HepG2 (cell line): ENCODE results near the gene ZNRD2. TPM values are rescaled to one million over a fixed set of nuclear protein-coding genes. Genes with fewer than 3 reads are reported as not detected.

Source experiments
- CBFB ChIP-seq: sonication (generic); formaldehyde crosslinking; IDR thresholded peaks from 2 replicates; pipeline ENCODE4 v1.4.0; 2020; ENCODE audit warnings: missing genetic modification reagents
- EP300 ChIP-seq, 3 experiments: sonication (generic) in 1 of 3; formaldehyde crosslinking in 1 of 3; IDR thresholded peaks; 2 replicates each; pipeline versions ENCODE4 v1.5.1 to v1.6.1; 2011 to 2020; ENCODE audit warnings: low read depth in 2 of 3, low read length in 2 of 3, borderline replicate concordance in 1 of 3, improper control_type of control experiment in 1 of 3, mild to moderate bottlenecking in 1 of 3, missing genetic modification reagents in 1 of 3, moderate library complexity in 1 of 3
- FOSL1 ChIP-seq: sonication (generic); formaldehyde crosslinking; IDR thresholded peaks from 2 replicates; pipeline ENCODE4 v1.9.0; 2021; ENCODE audit warnings: missing genetic modification reagents, borderline replicate concordance
- GABPB1 ChIP-seq: IDR thresholded peaks from 2 replicates; pipeline ENCODE4 v1.6.1; 2016; ENCODE audit warnings: mild to moderate bottlenecking, missing genetic modification reagents, moderate library complexity, missing compliant biosample characterization
- HDAC2 ChIP-seq: sonication (generic); formaldehyde crosslinking; IDR thresholded peaks from 2 replicates; pipeline ENCODE4 v1.4.0; 2020; ENCODE audit warnings: missing genetic modification reagents
- JUN ChIP-seq: sonication (generic); formaldehyde crosslinking; IDR thresholded peaks from 2 replicates; pipeline ENCODE4 v1.4.0; 2020; ENCODE audit warnings: mild to moderate bottlenecking, missing genetic modification reagents
- MED1 ChIP-seq: sonication (generic); formaldehyde crosslinking; IDR thresholded peaks from 2 replicates; pipeline ENCODE4 v1.4.0; 2020; ENCODE audit warnings: missing genetic modification reagents
- NONO ChIP-seq, 2 experiments: fragments of 450-650 bp in 1 of 2; sonication (generic) in 1 of 2; formaldehyde crosslinking in 1 of 2; IDR thresholded peaks in 1 of 2; conservative IDR thresholded peaks in 1 of 2; 2 replicates each; pipeline versions ENCODE4 v1.6.1 to v1.8.0; 2017 to 2022; ENCODE audit warnings: mild to moderate bottlenecking in 1 of 2, missing genetic modification reagents in 1 of 2, moderate library complexity in 1 of 2
- SAP130 ChIP-seq: IDR thresholded peaks from 2 replicates; pipeline ENCODE4 v1.6.1; 2016; ENCODE audit warnings: low read depth
- SKI ChIP-seq: fragments of 450-650 bp; IDR thresholded peaks from one replicate; pipeline ENCODE4 v1.6.1; 2018; ENCODE audit warnings: mild to moderate bottlenecking; ENCODE audit not compliant: partially characterized antibody
- TEAD3 ChIP-seq: optimal IDR thresholded peaks from 2 replicates; pipeline ENCODE3; 2016; ENCODE audit warnings: borderline replicate concordance
- YEATS2 ChIP-seq: sonication (generic); formaldehyde crosslinking; IDR thresholded peaks from 2 replicates; pipeline ENCODE4 v1.4.0; 2020; ENCODE audit warnings: missing genetic modification reagents, borderline replicate concordance
- ZBTB49 ChIP-seq: sonication (generic); formaldehyde crosslinking; IDR thresholded peaks from 2 replicates; pipeline ENCODE4 v1.4.0; 2020; ENCODE audit warnings: missing genetic modification reagents, borderline replicate concordance
- ZNF30 ChIP-seq: sonication (generic); formaldehyde crosslinking; IDR thresholded peaks from 2 replicates; pipeline ENCODE4 v1.5.0; 2020; ENCODE audit warnings: mild to moderate bottlenecking, missing genetic modification reagents
- ZNF350 ChIP-seq: sonication (generic); formaldehyde crosslinking; IDR thresholded peaks from 2 replicates; pipeline ENCODE4 v1.4.0; 2020; ENCODE audit warnings: mild to moderate bottlenecking, low read depth, missing genetic modification reagents, borderline replicate concordance
- ZNF512 ChIP-seq: sonication (generic); formaldehyde crosslinking; IDR thresholded peaks from 2 replicates; pipeline ENCODE4 v1.4.0; 2020; ENCODE audit warnings: mild to moderate bottlenecking, missing genetic modification reagents
- ZNF768 ChIP-seq: sonication (generic); formaldehyde crosslinking; IDR thresholded peaks from 2 replicates; pipeline ENCODE4 v1.4.0; 2020; ENCODE audit warnings: missing genetic modification reagents
- ZNF891 ChIP-seq: sonication (generic); formaldehyde crosslinking; IDR thresholded peaks from 2 replicates; pipeline ENCODE4 v1.5.0; 2020; ENCODE audit warnings: mild to moderate bottlenecking, missing genetic modification reagents
- polyA plus RNA-seq, 8 experiments: library from polyadenylated mRNA; depleted of rRNA in 3 of 8; stranded (reverse) in 7 of 8; unstranded in 1 of 8; fragments of >200 nt; fragmentation: Illumina TruSeq in 4 of 8; extraction: Trizol in 4 of 8; gene quantifications; 2 replicates each; pipeline versions ENCODE4 v1.2.1 to v1.2.3, GENCODE V29; 2011 to 2016; ENCODE audit warnings: low read depth in 4 of 8, missing spikeins in 1 of 8, mixed read lengths in 1 of 8; ENCODE audit not compliant: insufficient read depth in 1 of 8
- total RNA-seq, 5 experiments: library from RNA; depleted of rRNA; stranded (reverse); fragments of >200 nt; fragmentation: Illumina TruSeq; extraction: Trizol; gene quantifications; 2 replicates each; pipeline ENCODE4 v1.2.3, GENCODE V29; 2016; ENCODE audit warnings: low read depth in 1 of 5
- TF ChIP-seq, protein P1 (sequence below): conservative IDR thresholded peaks from 2 replicates; pipeline ENCODE4 v1.6.1; 2018; ENCODE audit warnings: missing genetic modification reagents
- TF ChIP-seq, protein P2 (sequence below): IDR thresholded peaks from 2 replicates; pipeline ENCODE4 v1.6.1; 2018; ENCODE audit warnings: missing genetic modification reagents
- TF ChIP-seq, protein P3 (sequence below): sonication (generic); formaldehyde crosslinking; IDR thresholded peaks from 2 replicates; pipeline ENCODE4 v1.9.0; 2022; ENCODE audit warnings: low read depth, missing genetic modification reagents

Gene ZNRD2
- total and polyA plus RNA-seq, 2 of the 13 experiments (the other 11 are each of a cell fraction or from before 2014, with no cell fraction given) = 29.2 to 34.0 TPM

- TF ChIP-seq, protein P1, sequence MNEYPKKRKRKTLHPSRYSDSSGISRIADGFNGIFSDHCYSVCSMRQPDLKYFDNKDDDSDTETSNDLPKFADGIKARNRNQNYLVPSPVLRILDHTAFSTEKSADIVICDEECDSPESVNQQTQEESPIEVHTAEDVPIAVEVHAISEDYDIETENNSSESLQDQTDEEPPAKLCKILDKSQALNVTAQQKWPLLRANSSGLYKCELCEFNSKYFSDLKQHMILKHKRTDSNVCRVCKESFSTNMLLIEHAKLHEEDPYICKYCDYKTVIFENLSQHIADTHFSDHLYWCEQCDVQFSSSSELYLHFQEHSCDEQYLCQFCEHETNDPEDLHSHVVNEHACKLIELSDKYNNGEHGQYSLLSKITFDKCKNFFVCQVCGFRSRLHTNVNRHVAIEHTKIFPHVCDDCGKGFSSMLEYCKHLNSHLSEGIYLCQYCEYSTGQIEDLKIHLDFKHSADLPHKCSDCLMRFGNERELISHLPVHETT (CRISPR knock-in tag) = 0 out of 2 replicates have a peak, but pooled peaks have one; percentile 17
- TF ChIP-seq YEATS2 (CRISPR knock-in tag) = peak; percentile 52; the same call in 1 of the 2 replicates
- TF ChIP-seq ZNF350 (CRISPR knock-in tag) = no peak
- peak; percentile 90 for TF ChIP-seq SAP130 (CRISPR knock-in tag)
- no peak for TF ChIP-seq CBFB (CRISPR knock-in tag)
- peak; percentile 48; the same call in 1 of the 2 replicates for TF ChIP-seq FOSL1
- no peak for TF ChIP-seq JUN (CRISPR knock-in tag)
- TF ChIP-seq SKI = no peak
- TF ChIP-seq ZNF768 (CRISPR knock-in tag) = peak; percentile 17; the same call in 1 of the 2 replicates
- peak in 1 of 2 experiments; percentile 25; a peak in 1 of 4 replicates for TF ChIP-seq EP300 (IDR thresholded peaks at IDR 0.05; ENCODE audit: low read depth in 2 of 2, low read length in 2 of 2)
- TF ChIP-seq EP300 (CRISPR knock-in tag; IDR thresholded peaks at IDR 0.05; ENCODE audit: borderline replicate concordance) = no peak
- TF ChIP-seq, protein P2, sequence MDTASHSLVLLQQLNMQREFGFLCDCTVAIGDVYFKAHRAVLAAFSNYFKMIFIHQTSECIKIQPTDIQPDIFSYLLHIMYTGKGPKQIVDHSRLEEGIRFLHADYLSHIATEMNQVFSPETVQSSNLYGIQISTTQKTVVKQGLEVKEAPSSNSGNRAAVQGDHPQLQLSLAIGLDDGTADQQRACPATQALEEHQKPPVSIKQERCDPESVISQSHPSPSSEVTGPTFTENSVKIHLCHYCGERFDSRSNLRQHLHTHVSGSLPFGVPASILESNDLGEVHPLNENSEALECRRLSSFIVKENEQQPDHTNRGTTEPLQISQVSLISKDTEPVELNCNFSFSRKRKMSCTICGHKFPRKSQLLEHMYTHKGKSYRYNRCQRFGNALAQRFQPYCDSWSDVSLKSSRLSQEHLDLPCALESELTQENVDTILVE (CRISPR knock-in tag) = 0 out of 2 replicates have a peak, but pooled peaks have one; percentile 18
- TF ChIP-seq HDAC2 (CRISPR knock-in tag) = peak; percentile 61
- TF ChIP-seq ZBTB49 = no peak
- TF ChIP-seq ZNF512 = no peak
- peak; percentile 44; the same call in 1 of the 2 replicates for TF ChIP-seq GABPB1 (CRISPR knock-in tag)
- TF ChIP-seq, protein P3, sequence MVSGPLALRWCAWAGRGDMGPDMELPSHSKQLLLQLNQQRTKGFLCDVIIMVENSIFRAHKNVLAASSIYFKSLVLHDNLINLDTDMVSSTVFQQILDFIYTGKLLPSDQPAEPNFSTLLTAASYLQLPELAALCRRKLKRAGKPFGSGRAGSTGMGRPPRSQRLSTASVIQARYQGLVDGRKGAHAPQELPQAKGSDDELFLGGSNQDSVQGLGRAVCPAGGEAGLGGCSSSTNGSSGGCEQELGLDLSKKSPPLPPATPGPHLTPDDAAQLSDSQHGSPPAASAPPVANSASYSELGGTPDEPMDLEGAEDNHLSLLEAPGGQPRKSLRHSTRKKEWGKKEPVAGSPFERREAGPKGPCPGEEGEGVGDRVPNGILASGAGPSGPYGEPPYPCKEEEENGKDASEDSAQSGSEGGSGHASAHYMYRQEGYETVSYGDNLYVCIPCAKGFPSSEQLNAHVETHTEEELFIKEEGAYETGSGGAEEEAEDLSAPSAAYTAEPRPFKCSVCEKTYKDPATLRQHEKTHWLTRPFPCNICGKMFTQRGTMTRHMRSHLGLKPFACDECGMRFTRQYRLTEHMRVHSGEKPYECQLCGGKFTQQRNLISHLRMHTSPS (CRISPR knock-in tag) = peak; percentile 85
- peak; percentile 58; the same call in 1 of the 2 replicates for TF ChIP-seq MED1 (CRISPR knock-in tag)
- no peak for TF ChIP-seq ZNF891 (CRISPR knock-in tag)
- TF ChIP-seq ZNF30 (CRISPR knock-in tag) = no peak
- no peak for TF ChIP-seq NONO (IDR thresholded peaks at IDR 0.05)
- 0 out of 2 replicates have a peak, but pooled peaks have one; percentile 21 for TF ChIP-seq NONO (CRISPR knock-in tag; conservative IDR thresholded peaks at IDR 0.05)
- peak; percentile 56 for TF ChIP-seq TEAD3 (CRISPR knock-in tag)
Observed at GRCh38 chr11:65555693-65556231, 14.5 kb upstream of the ZNRD2 start (continued).
